Tongue (tissue), 2 donors: ENCODE results near the gene NRXN3. TPM values are rescaled to one million over a fixed set of nuclear protein-coding genes. Genes with fewer than 3 reads are reported as not detected.
A peak's percentile ranks its signal among the peaks of the same experiment; 100 is the strongest.

Source experiments
- DNase-seq: peaks from one replicate; pipeline ENCODE4 v3.0.0-alpha.2; 2015
- total RNA-seq: library from RNA; depleted of rRNA; stranded (reverse); fragments of >200 nt; gene quantifications from one replicate; pipeline ENCODE4 v1.2.3, GENCODE V29; 2014

NRXN3 gene
- total RNA-seq, 1 donor from 2014 or later: 2.9 TPM

DNA sequence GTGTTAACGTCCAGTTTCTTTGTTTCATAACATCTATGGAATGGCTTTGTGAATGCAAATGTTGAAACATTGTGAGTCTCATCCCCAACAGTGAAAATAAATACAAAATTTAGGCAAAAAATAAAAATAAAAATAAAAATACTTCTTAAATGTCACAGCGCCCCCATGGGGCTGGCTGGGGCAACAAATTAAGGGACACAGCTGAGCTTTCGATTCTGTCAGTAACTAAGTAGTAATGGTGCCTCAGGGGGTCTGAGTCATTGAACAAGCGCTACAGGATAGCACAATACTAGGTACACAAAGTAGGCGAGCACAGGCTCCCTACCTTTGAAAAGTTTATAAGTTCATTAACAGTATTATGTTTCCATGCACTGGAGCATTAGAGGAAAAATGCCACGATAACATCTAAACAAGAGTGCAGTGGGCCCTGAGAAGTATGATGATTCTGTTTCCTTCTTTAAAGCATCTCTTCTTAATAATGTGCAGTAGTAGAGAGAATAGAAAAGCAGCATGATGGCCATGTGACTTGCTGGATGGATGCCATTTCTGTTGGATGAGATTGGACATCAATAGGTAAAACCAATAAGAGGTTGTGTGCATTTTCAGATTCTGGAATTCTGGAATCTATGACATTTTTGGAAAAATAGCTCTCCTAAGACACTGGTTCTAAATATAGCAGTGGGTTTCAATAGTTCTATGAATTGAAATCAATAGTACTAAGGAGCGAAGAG, 1374.0 kb downstream of the NRXN3 start:
- DNase-seq: no peak

DNA sequence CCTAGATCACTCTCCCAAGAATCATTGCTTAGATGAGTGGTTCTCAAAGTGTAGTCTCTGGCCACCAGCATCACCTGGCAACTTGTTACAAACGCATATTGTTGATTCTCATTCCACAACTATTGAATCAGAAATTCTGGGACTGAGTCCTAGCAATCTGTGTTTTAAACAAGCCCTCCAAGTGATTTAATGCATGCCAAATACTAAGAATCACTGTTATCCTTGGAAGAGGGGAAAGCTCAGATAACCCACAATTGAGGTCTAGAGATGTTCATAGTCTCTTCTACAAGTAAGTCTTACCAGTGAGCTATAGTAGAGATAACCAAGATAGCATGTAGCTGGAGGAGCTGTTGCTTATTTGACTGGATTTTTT, 1374.5 kb downstream of the NRXN3 start:
- DNase-seq: no peak

DNA sequence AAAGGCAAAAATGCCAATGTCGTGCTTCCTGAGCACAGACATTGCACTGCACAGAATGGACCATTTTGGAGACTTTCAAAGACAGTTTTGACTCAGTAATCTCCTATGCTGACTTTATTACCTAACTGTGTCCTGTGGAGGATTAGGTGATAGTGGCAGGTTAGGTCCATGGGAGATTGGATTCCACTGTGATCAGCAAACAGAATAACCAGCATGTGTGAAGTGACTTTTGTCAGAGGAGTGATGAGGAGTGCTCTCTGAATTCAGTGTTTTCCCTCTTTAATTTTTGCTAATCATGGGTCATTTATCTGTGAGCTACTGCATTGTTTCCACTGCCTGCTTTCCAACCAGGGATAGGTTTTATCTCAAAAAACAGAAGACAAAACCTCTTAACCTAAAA, 1378.7 kb downstream of the NRXN3 start:
- no peak for DNase-seq

DNA sequence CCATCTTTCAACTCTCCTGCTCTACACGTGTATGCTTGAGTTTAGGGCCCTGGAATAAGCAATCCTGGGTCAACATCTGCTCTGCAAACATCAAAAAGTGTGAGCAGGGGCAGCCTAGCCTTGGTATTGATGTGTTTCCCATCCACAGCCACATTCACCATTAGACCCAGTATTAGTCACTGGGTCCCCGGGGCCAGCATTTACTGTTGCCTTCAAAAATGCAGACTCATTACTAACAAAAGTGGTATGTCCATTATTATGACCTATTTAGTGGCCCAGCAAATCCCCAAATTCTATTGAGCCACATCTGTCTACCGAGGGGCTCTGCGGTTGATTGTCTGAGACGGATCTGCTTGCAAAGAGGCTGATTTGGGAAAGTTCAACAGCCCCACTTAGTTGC, 1379.3 kb downstream of the NRXN3 start:
- DNase-seq: no peak

DNA sequence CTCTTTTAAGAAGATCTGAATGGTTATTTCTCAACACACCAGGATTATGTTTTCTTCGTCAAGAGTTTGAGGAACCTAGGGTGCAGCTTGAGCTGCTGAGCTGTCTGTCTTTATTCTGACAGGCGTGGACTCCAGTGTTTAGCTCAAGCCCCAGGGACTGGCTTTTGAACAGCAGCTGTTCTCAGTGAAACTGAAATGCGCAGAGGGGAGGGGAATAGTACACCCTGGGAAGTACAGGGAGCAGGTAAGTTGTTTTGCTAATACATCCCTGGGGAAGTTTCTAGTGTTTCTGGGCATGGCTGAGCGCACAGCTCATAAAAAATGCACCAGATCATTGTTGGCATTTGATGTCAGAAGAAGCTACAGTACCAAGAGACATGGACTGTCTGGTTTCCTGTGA, 1381.3 kb downstream of the NRXN3 start:
- DNase-seq: peak; percentile 37

DNA sequence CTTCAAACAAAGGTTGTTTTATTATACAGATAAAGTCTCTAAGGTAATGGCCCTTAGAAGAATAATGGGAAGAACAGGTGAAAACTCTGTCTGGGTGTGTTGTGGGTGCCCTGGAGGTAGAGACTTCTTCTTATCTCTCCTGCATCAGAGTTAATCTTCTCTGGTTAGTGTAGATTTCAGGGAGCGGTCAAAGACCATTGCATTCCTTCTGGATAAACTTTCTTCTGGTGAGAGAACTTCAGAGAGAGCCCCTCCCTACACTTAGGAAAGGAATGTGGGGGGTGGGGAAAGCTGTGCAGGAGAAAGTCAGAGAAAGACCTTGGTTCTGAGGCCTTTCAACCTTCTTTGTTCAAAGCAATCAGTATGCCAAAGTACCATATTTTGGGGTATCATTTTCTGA, 1382.6 kb downstream of the NRXN3 start:
- peak; percentile 31 for DNase-seq

DNA sequence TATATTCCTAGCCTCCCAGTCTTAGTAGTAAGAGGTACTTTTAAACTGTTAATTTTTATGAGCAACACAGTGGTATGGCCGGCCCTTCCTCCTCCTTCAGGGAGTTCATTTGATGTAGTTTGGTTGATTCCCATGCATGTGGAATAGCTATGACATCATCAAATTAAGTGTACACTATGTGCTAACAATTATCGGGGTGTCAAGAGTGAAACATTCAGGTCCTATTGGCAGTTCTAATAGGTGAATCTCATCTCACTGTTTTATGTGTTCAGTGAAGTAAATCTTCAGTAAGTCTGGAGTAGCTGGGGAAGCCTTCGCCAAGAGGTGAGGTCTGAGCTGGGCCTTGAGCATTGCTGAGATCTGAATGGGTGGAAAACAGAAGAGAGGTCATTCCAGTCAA, 1384.6 kb downstream of the NRXN3 start:
- DNase-seq: no peak

DNA sequence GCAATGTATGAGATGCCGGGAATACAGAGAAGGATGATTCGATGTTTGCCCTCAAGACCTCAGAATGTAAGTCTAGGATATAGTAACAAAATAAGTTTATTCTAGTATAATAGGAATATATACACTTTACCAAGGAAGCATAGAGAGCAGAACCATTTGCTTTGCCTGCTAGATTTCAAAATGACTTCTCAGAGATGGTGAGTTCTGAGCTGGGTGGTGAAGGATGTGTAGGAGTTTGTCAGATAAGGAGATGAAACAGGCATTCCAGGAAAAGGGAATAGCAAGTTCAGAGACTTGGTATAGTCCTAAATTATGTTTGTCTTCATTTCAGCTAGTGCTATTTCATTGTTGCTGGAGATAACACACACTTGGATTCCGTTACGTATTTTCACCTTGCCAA, 1385.3 kb downstream of the NRXN3 start:
- no peak for DNase-seq

DNA sequence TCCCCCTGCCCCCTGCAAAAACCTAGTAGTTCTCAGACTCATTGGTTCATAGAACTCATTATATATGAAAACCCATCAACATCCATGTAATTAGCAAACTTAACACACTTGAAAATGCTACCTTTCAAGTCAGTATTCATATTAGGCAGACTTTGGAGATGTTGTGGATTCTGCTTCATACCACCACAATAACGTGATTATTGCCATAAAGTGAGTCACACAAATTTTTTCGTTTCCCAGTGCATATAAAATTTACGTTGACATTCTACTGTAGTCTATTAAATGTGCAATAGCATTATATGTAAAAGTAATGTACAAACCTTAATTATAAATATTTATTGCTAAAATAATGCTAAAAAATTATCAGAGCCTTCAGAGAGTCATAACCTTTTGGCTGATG, 1387.1 kb downstream of the NRXN3 start:
- DNase-seq: no peak

DNA sequence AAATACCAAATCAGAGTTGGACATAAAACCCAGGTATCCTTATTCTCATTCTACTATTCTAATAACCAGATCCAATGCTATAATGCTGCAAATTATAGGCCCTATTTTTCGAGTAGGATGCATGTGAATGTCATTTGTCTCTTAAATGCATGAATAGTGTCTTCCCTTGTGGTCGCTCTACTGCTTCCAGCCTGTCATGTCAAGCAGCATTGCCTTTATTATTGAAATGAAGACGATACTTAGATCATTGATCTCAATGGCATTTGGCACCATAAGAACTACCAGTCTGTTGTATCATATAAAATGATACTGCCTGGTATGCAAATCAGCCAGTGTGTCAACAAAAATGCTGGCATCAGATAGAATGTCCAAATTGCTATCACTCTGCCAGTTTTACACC, 1392.0 kb downstream of the NRXN3 start:
- DNase-seq: no peak

DNA sequence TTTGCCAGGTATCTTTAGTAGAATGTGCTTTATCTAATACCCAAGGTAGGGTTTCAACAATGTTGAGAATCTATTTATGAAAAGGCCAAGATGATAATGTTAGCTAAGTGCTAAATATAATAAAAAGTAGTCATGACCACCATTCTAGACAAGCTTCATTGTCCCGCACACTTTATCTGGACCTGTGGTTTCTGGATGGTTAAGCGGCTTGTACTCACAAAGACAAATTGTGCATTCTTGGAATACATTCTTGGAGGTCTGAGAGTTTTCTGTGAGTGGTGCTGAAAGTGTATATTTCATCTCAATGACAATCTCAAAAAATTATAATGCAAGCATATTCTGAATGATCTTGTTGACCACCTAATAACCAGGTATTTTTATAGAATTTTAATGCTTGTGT, 1394.2 kb downstream of the NRXN3 start:
- no peak for DNase-seq

DNA sequence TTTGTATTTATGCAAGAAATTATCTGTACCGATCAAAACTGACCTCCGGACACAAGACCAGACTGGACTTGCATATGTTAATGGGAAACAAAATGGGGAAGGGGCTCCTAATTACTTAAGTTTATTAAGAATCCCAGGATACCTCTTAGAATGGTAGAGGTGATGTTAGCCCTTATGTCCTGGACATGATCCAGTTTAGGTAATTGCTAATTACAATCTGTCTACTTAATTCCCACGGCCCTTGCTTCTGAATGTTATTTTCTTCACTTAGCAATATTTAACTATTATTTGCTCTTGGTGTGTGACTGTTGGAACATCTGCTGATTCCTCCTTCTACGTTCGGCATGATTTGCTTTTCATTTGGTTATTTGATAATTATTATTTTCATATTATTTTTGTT, 1397.1 kb downstream of the NRXN3 start:
- DNase-seq: no peak

DNA sequence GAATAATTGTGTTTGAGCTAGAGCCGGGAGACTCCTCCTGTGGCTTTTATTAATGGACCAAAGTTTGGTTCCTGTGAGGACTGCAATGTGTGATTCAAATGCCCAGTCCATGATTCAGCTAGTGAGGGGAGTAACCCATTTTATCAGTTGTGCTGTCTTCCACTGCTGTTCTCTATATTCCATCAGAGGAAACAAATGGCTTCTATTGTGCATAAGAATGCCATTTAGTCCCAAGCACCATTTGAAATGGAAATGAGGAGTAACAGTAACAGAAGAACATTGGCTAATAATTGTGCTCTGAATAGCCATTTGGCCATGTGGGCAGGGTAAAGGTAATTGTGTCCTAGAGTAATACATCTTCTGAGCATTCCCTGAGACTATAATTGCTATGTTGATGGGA, 1398.4 kb downstream of the NRXN3 start:
- DNase-seq: no peak

DNA sequence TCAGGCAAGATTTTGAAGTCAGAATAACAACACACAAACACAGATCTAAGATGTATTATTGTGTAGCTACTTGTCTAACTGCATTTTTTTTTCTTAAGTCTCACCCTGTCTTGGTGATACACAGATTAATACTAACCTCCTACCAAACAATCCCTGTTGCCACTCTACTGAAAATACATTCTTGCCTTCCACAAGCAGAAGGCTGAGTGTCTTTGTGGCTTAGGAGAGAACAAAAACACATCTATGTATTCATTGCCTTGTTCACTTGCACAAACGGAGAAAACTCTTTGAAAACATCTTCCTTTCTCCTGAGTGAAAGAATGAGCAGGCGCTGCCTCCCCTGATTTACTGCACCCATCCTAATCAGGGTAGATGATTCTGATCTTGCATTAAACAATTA, 1398.9 kb downstream of the NRXN3 start:
- no peak for DNase-seq

DNA sequence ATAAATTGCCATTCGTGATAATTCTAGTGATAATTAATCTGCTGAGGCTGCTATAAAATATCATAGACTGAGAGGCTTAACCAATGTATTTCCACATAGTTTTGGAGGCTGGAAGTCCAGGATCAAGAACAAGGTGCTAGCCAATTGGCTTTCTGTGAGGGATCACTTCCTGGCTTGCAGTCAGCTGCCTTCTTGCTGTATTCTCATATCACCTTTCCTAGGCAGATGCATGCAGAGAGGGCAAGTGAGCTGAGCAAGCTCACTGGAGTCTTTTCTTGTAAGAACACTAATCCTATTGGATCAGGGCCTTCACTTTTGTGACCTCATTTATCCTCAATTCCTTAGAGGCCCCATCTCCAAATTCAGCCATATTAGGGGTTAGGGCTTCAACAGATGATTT, 1400.5 kb downstream of the NRXN3 start:
- no peak for DNase-seq

DNA sequence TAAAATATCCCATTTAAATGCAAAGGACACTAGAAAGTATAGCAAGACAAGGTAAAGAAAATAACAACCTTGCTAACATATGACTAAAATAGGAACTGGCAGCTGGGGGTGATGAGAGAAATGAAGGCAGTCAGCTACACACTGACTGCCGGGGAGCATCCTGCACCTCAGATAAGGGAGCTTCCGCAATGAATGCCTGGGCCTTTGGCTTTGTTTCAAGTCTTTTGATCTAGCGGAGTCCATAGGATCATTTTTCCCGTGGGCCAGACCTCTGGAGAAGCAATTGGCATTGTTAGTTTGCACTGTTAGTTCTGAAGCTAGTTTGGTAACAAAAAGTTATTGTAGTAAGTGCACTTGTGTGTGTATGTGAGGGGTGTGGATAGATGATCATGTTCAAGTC, 1401.2 kb downstream of the NRXN3 start:
- peak; percentile 28 for DNase-seq

DNA sequence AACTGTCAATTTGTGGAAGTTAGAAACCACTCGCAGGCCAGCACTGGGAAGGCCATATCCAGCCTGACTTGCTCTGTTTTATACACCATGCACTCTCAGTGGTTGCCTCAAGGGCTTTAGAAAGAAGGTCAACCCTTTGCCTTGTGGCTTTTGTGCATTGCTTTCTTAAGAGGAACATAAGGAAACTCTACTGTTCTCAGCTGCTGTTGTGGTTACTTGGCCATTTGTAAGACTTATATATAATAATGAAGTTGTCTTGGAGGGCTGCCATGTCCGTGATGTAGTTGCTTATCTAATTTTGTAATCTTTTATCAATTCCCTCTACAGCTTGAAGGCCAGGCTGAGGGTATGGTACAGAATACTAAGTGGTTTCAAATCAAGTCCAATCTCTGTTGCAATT, 1403.3 kb downstream of the NRXN3 start:
- DNase-seq: no peak

DNA sequence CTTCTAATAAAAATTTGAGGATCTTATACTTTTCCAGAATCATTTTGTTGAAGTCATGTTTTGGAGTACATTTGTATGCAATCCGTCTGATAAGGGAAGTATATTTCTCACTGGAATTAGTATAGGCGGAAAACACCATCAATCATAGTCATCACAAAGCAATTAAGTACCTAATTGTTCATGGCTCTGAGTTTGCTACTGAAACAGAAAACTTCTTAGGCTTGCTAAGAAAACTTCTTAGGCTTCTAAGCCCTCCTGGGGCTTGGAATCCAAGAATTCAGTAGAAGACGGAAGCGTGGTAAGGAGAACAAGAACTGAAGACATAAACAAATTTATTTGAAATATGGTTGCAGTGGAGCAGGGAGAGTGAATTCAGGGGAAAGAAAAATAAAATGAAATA, 1404.9 kb downstream of the NRXN3 start:
- no peak for DNase-seq

DNA sequence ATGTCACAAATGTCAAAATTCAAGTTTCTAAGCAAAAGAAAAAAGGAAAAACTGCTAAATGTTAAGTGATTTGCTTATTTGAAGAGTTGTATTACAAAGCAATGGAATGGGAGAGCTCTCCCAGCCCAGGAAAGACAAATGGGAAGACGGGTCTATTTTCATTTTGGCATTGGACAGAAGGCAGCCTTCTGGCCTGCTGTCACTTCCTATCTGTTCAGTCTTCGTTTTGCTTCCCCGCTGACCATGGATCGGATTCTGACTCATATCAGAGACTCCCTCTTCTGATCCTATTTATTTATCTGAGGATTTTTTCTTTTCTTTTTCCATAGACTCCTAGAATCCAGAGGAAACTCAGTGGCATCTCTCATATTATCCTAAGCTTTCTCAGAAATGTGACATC, 1406.3 kb downstream of the NRXN3 start:
- peak; percentile 39 for DNase-seq

DNA sequence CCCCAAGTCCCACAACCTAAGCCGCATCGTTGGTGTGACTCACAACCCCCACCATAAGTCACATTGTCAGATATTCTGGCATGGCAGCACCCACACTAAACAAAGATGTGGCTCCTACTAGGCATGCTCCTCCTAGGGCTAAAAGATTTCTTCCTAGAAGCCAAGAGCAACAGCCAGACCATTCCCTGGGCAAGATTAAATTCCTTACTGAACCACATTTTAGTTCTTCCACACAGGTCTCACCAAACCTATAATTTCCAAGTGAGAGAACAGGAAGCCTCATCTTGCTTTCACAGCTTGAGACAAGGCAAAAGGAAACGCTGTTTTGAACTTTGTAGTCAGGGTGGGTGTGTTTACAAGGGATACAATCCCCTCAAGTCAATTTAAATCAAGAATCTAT, 1408.3 kb downstream of the NRXN3 start:
- no peak for DNase-seq

DNA sequence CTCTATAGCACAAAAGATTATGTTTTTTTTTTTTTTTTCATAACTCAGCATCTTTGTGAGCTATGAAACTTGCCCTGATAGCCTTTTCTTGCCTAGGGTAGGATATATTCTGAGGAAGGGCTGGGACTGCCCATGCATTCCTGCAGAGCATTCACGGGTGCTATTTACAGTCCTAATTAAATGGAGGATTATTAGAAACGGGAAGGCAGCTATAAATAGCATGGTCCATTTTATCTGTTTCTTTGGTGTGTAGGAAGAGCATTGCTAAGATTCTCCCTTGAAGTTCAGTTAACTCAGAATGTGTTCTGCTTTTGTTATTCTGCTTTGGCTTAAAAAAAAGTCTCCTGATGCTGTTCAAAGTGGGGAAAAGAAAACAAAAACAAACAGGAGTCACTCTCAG, 1410.2 kb downstream of the NRXN3 start:
- DNase-seq: peak; percentile 32

DNA sequence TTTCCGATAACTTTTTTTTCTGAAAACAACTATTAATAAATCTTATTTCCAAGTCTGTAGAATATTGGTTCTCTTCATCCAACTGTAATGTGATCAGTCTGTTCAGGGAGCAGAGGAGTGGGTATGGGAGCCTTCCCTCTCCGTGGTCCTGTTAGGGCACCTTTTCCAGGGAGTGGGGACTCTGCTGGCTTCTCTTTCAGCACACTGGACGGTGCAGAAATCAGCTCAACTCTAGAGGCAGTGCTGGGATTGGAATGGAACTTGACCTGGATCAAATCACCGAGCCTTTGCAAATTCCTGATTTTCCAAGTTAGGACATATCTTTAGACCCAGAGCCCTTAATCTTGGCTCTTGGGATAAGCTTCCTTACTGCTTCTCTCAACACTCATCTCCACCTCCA, 1410.7 kb downstream of the NRXN3 start:
- no peak for DNase-seq

DNA sequence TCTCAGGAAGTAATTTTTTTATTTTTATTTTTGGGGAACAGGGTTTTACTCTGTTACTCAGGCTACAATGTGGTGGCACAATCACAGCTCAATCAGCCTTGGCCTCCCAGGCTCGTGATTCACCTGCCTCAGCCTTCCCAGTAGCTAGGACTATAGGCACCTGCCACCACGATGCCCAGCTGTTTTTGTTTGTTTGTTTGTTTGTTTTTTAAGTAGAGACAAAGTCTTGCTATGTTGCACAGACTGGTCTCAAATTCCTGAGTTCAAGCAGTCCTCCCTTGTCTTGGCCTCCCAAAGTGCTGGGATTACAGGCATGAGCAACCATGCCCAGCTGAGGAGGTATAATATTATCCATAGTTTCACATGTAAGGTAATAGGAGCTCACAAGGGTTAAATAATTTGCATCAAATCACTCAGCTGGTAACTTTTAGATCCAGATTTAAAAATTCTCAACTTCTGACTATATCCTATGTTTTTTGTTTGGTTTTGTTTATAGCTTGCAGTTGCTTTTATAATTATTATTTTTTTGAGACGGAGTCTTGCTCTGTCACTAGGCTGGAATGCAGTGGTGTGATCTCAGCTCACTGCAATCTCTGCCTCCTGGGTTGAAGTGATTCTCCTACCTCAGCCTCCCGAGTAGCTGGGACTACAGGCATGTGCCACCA, 1411.9 kb downstream of the NRXN3 start:
- no peak for DNase-seq

DNA sequence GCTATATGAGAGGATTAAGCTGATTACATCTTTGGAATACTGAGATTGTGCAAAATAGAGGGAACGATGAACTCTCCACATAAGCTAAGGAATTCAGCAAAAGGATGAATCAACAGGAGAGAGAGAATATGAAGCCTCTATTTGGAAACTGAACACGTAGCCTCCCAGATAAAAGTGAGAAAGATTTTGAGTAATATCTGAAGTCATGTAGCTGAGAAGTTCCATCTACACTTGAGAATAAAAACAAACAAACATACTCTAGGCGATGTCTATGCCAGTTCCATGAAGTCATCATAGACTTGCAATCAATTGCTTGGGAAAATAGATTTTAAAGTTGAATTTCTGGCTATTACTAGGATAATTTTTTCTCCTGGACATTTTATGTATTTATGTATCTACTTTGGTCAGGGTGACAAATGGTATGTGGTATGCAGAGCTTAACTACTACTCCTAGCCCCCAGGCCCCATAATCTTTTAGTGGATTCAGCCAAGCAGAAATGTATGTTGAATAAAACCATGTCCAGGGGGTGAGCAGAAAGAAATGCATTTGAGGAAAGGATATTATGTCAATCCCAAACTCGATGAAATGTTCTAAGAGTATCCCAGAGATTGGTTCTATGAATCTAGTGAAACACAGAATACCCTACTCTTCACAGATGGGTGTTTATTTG, 1413.7 kb downstream of the NRXN3 start:
- DNase-seq: no peak
